MCF 10A (cell line): ENCODE results near the gene HARS1. TPM values are rescaled to one million over a fixed set of nuclear protein-coding genes. Genes with fewer than 3 reads are reported as not detected.
A peak's percentile ranks its signal among the peaks of the same experiment; 100 is the strongest.
"Not testable (repeated sequence)": the region's sequence is repeated elsewhere in the genome, so short reads cannot be mapped to it uniquely, and the experiment has no call there.

Source experiments
- BruUV-seq: library from RNA; stranded (reverse); fragments of 400-500 nt; replicated peaks from 2 replicates; lab custom pipeline; 2021; lab: Mats Ljungman, UMichigan
- CTCF ChIA-PET: fragments of 300-600 bp; sonication (Branson Sonifier 250); formaldehyde crosslinking; extraction: SDS; loops from one replicate; lab custom pipeline; 2021; ENCODE audit warnings: antibody characterized with exemption, inconsistent platforms; lab: Yijun Ruan, JAX
- POLR2A ChIA-PET: fragments of 300-600, 350-650 bp; sonication (Branson Sonifier 250); formaldehyde crosslinking; extraction: SDS; loops from one replicate; lab custom pipeline; 2020; ENCODE audit warnings: antibody characterized with exemption, inconsistent platforms; lab: Yijun Ruan, JAX
- DNase-seq: peaks from one replicate; pipeline ENCODE4 v3.0.0-alpha.2; 2018; ENCODE audit not compliant: unreplicated experiment
- H3K27ac Mint-ChIP-seq: one replicate; pipeline ENCODE4 v1.8.0; 2022; ENCODE audit warnings: mild to moderate bottlenecking, low read depth, mixed read lengths; ENCODE audit not compliant: unreplicated experiment
- H3K27me3 Mint-ChIP-seq: one replicate; pipeline ENCODE4 v1.8.0; 2022; ENCODE audit warnings: mixed read lengths; ENCODE audit not compliant: insufficient read depth, unreplicated experiment
- H3K36me3 Mint-ChIP-seq: one replicate; pipeline ENCODE4 v1.8.0; 2022; ENCODE audit warnings: mild to moderate bottlenecking, moderate library complexity, mixed read lengths; ENCODE audit not compliant: insufficient read depth, unreplicated experiment
- H3K4me1 Mint-ChIP-seq: one replicate; pipeline ENCODE4 v1.8.0; 2022; ENCODE audit warnings: mixed read lengths; ENCODE audit not compliant: insufficient read depth, unreplicated experiment
- H3K4me3 Mint-ChIP-seq: one replicate; pipeline ENCODE4 v1.8.0; 2022; ENCODE audit warnings: mild to moderate bottlenecking, moderate library complexity, mixed read lengths; ENCODE audit not compliant: unreplicated experiment
- H3K9me3 Mint-ChIP-seq: one replicate; pipeline ENCODE4 v1.8.0; 2022; ENCODE audit warnings: mixed read lengths; ENCODE audit not compliant: unreplicated experiment
- CTCF ChIP-seq: fragments of 200-600 bp; IDR thresholded peaks from one replicate; pipeline ENCODE4 v1.8.0; 2022; ENCODE audit warnings: antibody characterized with exemption, mild to moderate bottlenecking; ENCODE audit not compliant: unreplicated experiment
- intact Hi-C: fragments of 100-400 bp; cut with micrococcal nuclease; formaldehyde crosslinking; loops from 2 replicates; pipeline ENCODE4 v1.14.1; 2022
- total RNA-seq: library from RNA; stranded (reverse); gene quantifications from 2 replicates; pipeline ENCODE4 v1.2.3, GENCODE V29; 2022

Gene HARS1
- total RNA-seq, 1 experiment from 2014 or later: 126 TPM

- ChIA-PET CTCF (no interaction called here), POLR2A (interaction anchor here (1.0 to 4.1 kb wide), 3 partner anchors 9 to 30 kb away, joined by 3 to 43 read pairs (median 6); partner anchors contain the start of genes HARS1, HARS2 and WDR55)
- no peaks in the 10 kb centered on the region for H3K27me3 Mint-ChIP-seq
- H3K9me3 Mint-ChIP-seq: no peaks in the 10 kb centered on the region
- H3K4me1 Mint-ChIP-seq: peaks cover 4% of the 10 kb centered on the region
- no peak overlapping the region for H3K4me3 Mint-ChIP-seq
- no peak for DNase-seq
- intact Hi-C loops: no loop called here
- H3K36me3 Mint-ChIP-seq: peaks cover 76% of the 10 kb centered on the region
- TF ChIP-seq CTCF: no peak
- no peak overlapping the region for H3K27ac Mint-ChIP-seq
- no TSS peak for BruUV-seq
These were observed 18.5 kb downstream of the HARS1 start for GRCh38 chr5:140672455-140673186.

GRCh38 chr5:140671472-140672125, 19.6 kb downstream of the HARS1 start:
- intact Hi-C loops: no loop called here
- Mint-ChIP-seq H3K27ac (no peak overlapping the region), H3K9me3 (no peaks in the 10 kb centered on the region), H3K27me3 (no peaks in the 10 kb centered on the region), H3K4me1 (peaks cover 13% of the 10 kb centered on the region), H3K4me3 (no peak overlapping the region), H3K36me3 (peaks cover 78% of the 10 kb centered on the region)
- CTCF ChIA-PET: no interaction called here
- TF ChIP-seq CTCF: no peak
- POLR2A ChIA-PET: no interaction called here
- BruUV-seq: no TSS peak
- no peak for DNase-seq

- Mint-ChIP-seq H3K36me3 (peaks cover 77% of the 10 kb centered on the region), H3K4me1 (peaks cover 19% of the 10 kb centered on the region)
- BruUV-seq, H3K4me3 Mint-ChIP-seq, H3K27ac Mint-ChIP-seq, H3K27me3 Mint-ChIP-seq, H3K9me3 Mint-ChIP-seq, intact Hi-C loops, DNase-seq: not testable (repeated sequence)
- POLR2A ChIA-PET: interaction anchor here (1.3 kb wide), 1 partner anchor 20 kb away, joined by 3 read pairs; no protein-coding TSS in a partner anchor
- CTCF ChIA-PET: interaction anchor here (0.6 kb wide), 2 partner anchors 20 to 54 kb away, joined by 3 to 4 read pairs; no protein-coding TSS in a partner anchor
These were observed 20.1 kb downstream of the HARS1 start for GRCh38 chr5:140671035-140671434.

- Mint-ChIP-seq H3K36me3 (peaks cover 77% of the 10 kb centered on the region), H3K4me3 (peak within 1 kb of the TSS; percentile 100), H3K4me1 (peaks cover 32% of the 10 kb centered on the region), H3K9me3 (no peaks in the 10 kb centered on the region), H3K27me3 (no peaks in the 10 kb centered on the region), H3K27ac (peak within 1 kb of the TSS; percentile 98)
- peak; percentile 98 for DNase-seq
- intact Hi-C loops: loop anchor here (1.0 kb wide), 3 partner anchors 27 to 89 kb away; partner anchors contain the start of genes HARS1 and HARS2
- no peak for TF ChIP-seq CTCF
- TSS peak; percentile 74 for BruUV-seq
- POLR2A ChIA-PET: interaction anchor here (0.6 to 8.1 kb wide), 29 partner anchors 10 to 972 kb away, joined by 3 to 164 read pairs (median 6); partner anchors contain the start of genes ANKHD1, APBB3, DND1 and EIF4EBP3
- CTCF ChIA-PET: interaction anchor here (0.6 to 1.3 kb wide), 9 partner anchors 15 to 333 kb away, joined by 3 to 5 read pairs (median 3); partner anchors contain the start of genes HARS1, HARS2, TMCO6 and ZMAT2
These were observed 26.6 kb downstream of the HARS1 start, which contains the start of gene WDR55 for GRCh38 chr5:140664359-140665119. WDR55 (plus strand) TSS chr5:140664904; CDS start chr5:140664913, 9 bp downstream.
